HG03045 (cell line): Measurements from ENCODE around the gene HOXD12.

ENCODE experiments used
- ATAC-seq: cut with Tn5 transposase; IDR thresholded peaks from one replicate; pipeline ENCODE4 v1.9.1; 2021; ENCODE audit warnings: mild to moderate bottlenecking, moderate library complexity; ENCODE audit not compliant: unreplicated experiment

Gene HOXD12

DNA sequence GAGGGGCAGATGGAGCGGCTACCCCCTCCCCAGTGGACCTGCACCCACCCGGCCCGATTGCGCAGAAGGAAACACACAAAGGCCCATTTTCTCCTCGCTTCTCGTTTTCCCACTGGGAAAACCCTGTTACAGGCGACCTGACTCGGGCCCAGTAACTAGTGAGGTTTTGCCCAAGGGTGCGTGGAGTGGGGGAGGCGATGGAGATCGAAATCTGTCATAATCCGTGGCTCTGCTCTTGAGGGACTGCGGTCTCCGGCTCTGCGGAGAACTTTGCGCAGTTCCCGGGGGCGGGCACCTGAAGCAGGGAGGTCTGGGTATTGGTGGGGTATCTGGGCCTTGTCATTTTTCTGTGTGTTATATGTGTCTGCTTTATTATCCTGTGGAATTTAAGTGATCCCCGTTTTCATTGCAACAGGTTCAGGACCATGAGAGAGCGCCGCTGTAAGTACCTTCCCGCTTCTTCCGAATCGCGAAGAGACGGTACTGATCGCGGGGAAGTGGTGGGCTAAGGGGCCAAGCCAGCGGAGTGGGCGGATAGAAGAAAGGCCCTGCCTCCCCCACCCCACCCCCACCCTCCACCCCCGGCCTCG, 47.7 kb downstream of the HOXD12 start:
- no peak for ATAC-seq

DNA sequence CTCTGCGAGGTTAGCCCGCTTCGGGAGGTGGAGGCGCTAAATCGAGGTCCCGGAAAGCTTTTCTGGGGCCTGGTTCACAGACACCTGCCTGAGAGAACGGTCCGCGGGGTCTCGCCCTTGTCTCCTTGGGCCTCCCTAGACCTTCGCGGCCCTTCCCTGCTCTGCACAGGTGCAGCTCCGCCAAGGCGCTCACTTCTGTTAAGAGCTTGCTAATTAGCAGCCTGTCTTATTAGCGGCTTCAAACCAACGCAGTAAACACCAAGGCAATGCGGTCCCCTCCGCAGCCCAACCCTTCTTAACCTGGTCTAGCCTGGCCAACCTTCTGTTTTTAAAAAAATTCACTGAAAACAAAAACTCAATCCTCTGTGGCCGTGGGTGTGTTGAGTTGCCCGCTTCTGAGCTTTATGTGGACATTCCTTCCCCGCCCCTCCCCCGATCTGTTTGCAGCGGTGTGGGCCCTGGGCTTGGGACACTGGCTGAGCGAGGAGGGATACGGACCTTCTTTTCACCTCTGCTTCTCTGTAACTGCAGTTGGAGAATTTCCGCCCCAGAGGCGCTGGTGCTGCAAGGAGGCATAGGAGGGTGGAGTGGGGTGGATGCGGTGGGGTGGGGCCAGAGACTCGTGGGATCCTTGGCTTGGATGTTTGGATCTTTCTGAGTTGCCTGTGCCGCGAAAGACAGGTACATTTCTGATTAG, 48.4 kb downstream of the HOXD12 start:
- no peak for ATAC-seq

DNA sequence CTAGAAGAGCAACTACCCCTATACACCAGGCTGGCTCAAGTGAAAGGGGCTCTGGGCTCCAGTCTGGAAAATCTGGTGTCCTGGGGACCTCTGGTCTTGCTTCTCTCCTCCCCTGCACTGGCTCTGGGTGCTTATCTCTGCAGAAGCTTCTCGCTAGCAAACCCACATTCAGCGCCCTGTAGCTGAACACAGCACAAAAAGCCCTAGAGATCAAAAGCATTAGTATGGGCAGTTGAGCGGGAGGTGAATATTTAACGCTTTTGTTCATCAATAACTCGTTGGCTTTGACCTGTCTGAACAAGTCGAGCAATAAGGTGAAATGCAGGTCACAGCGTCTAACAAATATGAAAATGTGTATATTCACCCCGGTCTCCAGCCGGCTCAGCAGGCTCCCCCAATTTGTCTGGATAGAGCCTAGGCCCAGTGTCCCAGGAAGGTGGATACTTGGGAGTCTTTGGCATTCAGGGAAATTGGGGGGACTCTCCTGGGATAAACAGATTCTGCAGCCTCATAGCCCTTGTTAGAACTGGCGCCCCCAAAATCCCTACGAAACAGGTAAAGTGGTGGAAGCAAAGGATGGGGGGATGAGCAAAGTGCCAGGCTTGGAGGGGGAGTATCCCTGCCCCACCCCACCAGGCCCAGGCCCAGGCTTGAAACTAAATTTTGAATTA, 49.3 kb downstream of the HOXD12 start:
- no peak for ATAC-seq

DNA sequence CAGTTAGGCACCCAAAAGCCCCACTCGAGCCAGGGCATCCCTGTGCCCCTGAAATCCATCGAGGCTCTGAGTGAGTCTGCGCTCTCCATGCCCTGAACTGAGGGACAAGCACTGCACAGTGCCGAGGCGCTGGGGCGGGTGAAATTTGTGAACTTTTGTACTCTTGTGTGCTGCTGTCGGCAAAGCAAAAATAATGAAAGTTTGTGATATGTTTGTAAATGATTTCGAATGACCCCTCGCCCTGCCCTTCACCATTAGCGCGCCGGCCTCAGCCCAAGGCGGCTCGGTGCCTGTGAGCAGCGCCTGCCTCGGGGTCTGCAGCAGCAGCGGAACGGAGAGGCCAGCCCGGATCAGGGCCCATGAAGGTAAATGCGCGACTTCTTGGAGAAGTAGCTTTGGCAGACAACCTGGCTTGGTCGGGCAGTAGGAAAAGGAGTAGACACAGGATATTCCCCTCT, 49.9 kb downstream of the HOXD12 start:
- no peak for ATAC-seq

DNA sequence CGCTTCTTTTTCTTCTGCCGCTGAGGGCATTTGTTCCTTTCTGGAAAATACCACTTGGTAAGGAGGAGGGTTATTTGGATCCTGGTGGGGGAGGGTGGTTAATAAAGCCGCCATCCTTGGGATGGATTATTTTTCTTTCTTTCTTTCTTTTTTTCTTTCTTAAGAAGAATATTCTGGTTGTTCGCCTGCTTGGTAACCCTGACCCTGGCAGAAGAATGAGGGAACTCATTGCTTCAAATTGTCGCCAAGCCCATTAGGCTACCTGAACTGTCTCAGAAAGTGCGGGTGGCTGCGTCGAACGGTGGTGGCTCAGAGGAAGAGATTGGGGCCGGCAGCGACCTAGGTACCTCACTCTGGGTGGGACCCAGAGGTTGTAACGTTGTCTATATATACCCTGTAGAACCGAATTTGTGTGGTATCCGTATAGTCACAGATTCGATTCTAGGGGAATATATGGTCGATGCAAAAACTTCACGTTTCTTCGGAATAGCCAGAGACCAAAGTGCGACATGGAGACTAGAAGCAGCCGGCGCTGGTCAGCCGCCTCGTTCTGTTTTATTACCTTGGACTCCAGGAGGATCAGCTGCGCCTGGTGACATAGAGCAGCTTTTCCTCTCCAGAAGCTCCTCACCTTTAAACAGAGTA, 50.5 kb downstream of the HOXD12 start:
- ATAC-seq, result no peak

DNA sequence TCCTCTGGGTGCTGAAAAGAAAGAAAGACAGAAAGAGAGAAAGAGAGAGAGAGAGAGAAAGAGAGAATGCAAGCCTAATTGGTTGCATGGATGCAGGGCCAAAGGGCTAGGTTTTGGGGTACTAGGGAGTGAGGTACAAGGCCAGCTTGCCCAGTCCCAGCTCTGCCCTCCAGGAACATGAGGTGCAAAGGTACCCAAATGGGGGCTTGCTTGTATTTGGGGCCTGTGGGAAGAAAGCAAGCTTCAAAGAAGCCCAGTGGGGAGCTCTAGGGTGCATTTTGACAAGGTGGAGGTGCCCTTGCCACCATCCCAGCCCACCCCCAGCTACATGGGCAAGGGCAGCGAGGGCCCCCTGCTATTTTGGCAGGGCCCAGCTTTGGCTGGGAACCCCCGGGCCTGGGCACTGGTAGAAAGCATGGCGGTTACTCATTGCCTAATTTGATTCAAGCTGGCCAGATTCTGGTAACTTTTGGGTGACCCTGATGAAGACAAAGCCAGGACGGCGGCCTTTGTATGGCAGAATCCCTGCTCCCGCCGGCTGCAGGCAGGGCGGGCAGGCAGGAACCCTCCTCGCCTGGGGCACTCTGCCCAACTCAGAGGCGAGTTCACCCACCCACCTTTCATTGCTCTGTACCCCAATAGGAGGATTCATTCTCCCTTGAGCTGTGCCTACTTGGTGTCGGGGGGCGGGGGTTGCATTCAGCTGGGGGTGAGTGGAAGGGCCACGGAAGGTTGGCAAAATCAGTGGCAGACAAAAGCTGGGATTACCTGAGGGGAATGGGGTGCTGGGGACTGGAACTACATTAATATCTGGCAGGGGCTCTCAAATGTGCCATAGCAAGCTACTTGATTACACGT, 51.2 kb downstream of the HOXD12 start:
- no peak for ATAC-seq

DNA sequence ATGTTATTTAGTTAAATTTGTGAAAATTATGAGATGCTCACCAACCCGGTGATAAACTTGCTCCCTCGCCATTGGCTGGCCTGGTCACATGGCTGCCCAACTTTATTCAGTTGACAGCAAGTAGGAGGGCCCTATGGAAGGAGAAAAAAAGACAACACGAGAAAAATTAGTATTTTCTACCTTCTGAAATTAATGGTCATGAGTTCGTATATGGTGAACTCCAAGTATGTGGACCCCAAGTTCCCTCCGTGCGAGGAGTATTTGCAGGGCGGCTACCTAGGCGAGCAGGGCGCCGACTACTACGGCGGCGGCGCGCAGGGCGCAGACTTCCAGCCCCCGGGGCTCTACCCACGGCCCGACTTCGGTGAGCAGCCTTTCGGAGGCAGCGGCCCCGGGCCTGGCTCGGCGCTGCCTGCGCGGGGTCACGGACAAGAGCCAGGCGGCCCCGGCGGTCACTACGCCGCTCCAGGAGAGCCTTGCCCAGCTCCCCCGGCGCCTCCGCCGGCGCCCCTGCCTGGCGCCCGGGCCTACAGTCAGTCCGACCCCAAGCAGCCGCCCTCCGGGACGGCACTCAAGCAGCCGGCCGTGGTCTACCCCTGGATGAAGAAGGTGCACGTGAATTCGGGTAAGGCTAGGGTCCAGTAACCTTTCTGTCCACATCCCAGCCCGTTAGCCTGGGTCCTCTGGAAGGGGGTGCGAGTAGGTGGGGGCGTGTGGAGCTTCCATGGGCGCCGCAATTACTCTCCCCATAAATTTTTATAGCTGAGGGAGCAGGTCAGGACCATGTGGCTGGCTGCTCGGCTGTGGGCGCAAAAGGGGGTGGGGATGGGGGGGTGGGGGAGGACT, 52.1 kb downstream of the HOXD12 start, which contains the start of gene HOXD4:
Gene HOXD4 (plus strand): TSS at position 109 of the 846 bp plus-strand sequence. CDS start 84 bp downstream, at position 193.
- ATAC-seq, result no peak
